GM12864 (cell line): ENCODE results near the gene MTA3.

ENCODE experiments used
- DNase-seq: peaks from one replicate; pipeline ENCODE4 v3.0.0-alpha.2; 2011; ENCODE audit warnings: low read depth
- H3K4me3 ChIP-seq: 2 replicates; pipeline ENCODE4 v1.5.1; 2011; ENCODE audit warnings: mild to moderate bottlenecking, low read depth, low read length, control low read depth
- TF ChIP-seq, protein P1 (sequence below): IDR thresholded peaks from 2 replicates; pipeline ENCODE4 v1.5.1; 2011; ENCODE audit warnings: low read depth, mild to moderate bottlenecking, moderate library complexity, low read length, control low read depth, inconsistent platforms; ENCODE audit errors: missing control alignments

Gene MTA3

DNA sequence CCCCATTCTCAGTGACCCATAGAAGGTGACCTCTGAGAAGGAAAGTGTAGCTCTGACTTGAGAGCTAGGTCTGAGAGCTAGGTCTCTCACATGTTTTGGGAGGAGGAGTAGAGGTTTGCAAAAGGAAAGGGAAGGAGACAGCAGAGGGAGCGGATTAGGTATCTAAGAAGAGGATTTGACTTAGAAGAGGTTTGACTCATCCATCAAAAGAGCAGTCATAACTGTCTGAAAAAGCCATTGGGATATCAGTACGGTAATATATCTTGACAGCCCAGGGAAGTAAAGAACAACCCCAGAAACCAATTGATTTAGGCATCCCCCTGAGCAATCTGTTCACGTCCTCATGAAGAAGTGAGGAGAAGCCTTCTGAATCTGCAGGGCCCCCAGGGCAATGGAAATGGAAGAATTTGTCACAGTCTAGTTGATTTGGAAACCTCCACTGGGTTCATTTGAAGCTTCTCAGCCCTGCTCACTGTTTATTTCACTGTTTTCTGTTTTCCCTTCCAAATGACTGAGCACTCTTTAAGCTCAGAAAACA is 176.2 kb downstream of the MTA3 start:
- H3K4me3 ChIP-seq, result no peak overlapping the region
- DNase-seq, result no peak
- TF ChIP-seq, protein P1, sequence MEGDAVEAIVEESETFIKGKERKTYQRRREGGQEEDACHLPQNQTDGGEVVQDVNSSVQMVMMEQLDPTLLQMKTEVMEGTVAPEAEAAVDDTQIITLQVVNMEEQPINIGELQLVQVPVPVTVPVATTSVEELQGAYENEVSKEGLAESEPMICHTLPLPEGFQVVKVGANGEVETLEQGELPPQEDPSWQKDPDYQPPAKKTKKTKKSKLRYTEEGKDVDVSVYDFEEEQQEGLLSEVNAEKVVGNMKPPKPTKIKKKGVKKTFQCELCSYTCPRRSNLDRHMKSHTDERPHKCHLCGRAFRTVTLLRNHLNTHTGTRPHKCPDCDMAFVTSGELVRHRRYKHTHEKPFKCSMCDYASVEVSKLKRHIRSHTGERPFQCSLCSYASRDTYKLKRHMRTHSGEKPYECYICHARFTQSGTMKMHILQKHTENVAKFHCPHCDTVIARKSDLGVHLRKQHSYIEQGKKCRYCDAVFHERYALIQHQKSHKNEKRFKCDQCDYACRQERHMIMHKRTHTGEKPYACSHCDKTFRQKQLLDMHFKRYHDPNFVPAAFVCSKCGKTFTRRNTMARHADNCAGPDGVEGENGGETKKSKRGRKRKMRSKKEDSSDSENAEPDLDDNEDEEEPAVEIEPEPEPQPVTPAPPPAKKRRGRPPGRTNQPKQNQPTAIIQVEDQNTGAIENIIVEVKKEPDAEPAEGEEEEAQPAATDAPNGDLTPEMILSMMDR, result no peak

DNA sequence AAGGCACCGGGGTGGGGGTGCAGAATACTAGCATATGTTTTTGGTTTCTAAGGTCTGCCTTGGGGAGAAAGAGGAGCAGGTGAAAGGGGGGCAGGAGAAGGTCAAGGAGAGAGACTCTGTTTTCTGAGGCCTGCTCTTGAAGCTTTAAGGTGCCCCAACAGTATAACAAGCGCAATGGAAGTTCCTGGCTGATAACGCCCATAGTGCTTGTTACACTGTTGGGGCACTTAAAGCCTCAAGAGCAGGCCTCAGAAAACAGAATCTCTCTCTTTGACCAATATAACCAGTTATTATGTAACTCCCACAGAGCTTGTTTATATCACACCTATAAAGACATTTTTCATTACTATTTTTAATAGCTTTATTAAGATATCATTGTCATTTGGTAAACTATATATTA is 179.0 kb downstream of the MTA3 start:
- TF ChIP-seq, protein P1, result no peak
- no peak overlapping the region for H3K4me3 ChIP-seq
- DNase-seq, result no peak

DNA sequence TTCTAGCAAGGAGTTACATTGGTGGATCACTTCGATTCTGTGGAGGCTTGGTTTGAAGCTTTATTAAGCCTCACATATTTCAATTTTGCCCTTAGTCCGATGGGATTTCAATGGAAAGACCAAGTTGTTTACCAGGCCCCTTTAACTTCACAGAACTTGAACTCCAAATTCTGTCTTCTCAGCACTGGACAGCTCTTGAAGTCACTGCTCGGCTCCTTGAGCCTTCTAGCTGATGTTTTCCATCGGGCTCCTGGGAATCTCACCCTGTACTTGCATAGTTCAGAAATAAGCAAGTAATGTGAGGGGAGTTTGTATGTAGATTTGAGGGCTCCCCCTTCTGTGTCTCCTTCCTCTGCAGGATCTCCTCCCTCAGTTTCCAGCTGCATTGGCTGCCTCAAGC is 180.4 kb downstream of the MTA3 start:
- TF ChIP-seq, protein P1, result no peak
- no peak for DNase-seq
- H3K4me3 ChIP-seq, result no peak overlapping the region

DNA sequence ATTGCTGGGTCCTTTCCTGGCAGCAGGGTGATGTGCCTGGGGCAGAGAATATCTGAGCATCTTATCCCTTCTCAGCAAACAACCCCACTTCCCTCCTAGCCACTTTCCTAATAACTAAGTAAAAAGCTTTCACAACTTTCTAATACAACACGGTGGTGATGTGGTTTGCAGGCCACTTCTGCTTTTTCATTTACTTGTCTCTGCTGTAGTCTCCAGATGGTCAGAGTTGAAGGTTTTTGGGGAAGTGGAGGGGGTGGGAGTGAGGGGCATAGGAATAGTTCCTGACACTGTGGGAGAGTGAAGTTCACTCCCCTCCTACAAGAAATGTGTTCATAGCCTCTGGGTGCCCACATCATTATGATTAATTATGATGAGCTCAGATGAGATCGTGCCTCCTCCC is 183.9 kb downstream of the MTA3 start:
- no peak overlapping the region for H3K4me3 ChIP-seq
- peak; percentile 55 for DNase-seq
- TF ChIP-seq, protein P1, result no peak

DNA sequence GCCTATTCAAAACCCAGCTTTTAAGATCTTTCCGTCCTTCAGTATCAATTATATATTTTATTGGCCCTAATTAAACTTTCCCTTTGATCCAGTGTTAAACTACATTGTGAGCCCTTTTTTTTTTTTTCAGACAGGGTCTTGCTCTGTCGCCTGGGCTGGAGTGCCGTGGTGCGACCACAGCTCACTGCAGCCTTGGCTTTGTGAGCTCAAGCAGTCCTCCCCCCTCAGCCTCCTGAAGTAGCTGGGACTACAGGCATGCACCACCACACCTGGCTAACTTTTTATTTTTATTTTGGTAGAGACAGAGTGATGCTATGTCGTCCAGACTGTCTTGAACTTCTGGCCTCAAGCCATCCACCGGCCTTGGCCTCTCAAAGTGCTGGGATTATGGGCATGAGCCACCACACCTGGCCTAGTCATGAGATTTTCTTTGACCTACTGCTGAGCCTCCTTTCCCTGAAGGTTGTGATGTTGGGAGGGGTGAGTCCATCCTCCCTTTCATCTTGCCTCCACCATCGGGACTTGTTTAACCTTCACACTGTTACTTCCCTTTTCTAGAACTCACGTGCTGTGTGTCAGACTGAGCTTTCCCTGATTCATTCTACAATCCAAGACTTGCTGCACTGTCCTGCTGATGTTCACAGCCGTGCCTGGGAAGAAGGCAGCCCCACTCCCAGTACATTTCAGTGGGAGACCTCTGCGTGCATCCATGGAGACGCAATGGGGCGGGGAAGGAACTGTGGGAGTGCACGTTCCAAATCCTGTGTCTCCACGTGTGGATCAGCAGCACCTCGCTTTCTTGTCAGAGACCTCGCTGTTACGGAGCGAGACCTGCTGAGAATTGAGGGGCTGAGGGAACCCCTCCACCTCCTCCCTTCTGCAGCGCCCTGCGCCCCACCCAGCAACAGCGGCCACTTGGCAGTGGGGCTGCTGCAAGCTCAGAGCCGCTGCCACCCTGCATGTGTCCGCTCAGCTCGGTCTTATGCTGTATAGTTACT is 184.7 kb downstream of the MTA3 start:
- TF ChIP-seq, protein P1, result no peak
- H3K4me3 ChIP-seq, result no peak overlapping the region
- DNase-seq, result no peak

DNA sequence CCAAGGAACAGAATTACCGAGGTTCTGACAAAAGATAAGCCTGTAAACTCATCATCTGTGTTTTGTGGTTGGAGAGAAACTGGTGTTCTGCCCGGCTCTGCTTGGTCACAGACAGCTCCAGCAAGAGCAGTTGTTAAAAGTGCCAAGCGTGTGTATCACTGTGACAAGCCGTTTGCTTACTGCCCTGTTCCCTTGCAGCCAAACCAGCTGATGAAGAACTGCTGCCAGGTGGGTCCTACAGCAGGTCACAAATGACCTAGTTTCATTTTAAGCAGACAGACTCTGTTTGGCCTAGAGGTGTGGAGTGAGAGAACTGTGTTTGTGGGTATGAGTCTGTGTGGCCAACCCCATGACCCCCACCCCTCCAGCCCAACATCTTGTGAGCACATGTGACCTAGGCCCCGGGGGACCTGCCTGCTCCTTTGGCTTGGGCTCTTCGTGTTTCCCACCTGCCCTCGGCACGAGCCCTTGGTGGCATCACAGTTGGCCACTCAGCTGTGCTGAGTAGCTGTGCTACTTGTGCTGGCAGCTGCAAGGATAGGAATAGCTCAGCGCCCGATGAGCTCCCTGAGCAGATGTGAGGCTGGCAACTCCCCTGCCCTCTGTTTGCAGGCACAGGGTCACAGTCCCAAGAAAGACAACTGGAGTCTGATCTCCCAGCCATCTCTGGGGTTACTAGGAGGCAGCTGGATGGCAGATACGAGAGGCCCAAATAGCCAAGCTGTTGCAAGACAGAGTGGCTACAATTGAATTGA is 185.8 kb downstream of the MTA3 start:
- no peak for DNase-seq
- TF ChIP-seq, protein P1, result no peak
- no peak overlapping the region for H3K4me3 ChIP-seq
